NCI-H1092 treated with DMSO at 0.1 percent for 48 hours (cell line): ENCODE measurements around the gene RTKN2.

ENCODE experiments used
- DNase-seq: peaks from one replicate; lab custom pipeline; 2025; lab: John Stamatoyannopoulos, UW

Gene RTKN2

GRCh38 chr10:62172465-62172864 lies 96.2 kb downstream of the RTKN2 start:
- no peak for DNase-seq

GRCh38 chr10:62171791-62172190 lies 96.9 kb downstream of the RTKN2 start:
- no peak for DNase-seq

GRCh38 chr10:62170732-62171131 lies 97.9 kb downstream of the RTKN2 start:
- no peak for DNase-seq

GRCh38 chr10:62166331-62167131 lies 102.1 kb downstream of the RTKN2 start:
- DNase-seq: no peak

GRCh38 chr10:62165803-62166202 lies 102.8 kb downstream of the RTKN2 start:
- no peak for DNase-seq

DNA sequence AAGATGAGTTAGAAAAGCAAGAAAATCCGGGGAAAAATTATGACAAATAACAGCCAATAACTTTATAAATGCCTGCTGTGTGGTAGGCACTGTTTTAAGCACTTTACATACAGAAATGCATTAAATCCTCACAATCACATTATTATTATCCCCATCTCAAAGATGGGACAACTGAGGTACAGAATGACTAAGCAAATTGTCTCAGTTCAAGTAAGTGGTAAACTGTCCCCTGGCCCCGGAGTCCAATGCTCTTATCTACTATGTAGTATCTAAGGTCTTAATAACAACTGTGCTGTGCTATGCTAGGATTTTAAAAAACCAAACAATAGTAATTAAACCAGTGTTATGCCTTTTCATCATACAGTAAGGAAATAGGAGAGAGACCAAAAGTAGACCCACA lies 105.6 kb downstream of the RTKN2 start:
- no peak for DNase-seq

GRCh38 chr10:62162261-62162981 lies 106.2 kb downstream of the RTKN2 start:
- DNase-seq: no peak

DNA sequence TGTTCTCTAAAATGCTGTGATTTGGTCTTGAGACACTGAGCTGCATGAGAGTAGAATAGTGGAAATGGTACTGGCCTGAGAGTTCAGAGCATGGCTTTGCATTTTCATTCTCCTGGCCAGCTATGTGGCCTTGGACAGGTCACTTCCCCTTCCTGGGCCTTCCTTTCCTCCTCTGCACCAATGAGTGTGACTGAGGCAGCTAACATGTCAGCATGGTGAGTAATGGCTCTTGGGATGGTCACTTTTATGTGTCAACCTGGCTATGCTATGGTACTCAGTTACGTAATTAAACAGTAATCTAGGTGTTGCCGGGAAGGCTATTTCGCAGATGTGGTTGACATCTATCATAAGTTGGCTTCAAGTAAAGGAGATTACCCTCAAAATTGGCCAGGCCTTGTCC lies 109.3 kb downstream of the RTKN2 start:
- no peak for DNase-seq

DNA sequence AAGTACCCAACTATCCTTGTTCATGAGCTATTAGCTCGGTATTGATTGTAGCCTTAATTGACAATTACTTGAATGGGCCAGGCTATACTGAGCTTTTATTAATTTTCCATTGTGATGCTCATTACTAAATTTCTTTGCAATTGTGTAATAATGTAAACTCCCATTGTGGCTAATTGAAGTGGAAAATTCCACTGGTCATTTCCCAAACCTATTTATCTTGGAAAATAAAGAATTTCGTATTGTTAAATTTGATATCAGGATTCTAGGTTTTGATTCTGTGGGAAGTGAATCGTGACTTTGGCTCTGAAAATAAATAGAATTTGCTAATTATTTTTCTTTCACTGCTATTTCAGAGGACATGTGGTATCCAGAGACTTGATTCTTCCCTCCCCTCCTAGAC lies 111.0 kb downstream of the RTKN2 start:
- DNase-seq: no peak

DNA sequence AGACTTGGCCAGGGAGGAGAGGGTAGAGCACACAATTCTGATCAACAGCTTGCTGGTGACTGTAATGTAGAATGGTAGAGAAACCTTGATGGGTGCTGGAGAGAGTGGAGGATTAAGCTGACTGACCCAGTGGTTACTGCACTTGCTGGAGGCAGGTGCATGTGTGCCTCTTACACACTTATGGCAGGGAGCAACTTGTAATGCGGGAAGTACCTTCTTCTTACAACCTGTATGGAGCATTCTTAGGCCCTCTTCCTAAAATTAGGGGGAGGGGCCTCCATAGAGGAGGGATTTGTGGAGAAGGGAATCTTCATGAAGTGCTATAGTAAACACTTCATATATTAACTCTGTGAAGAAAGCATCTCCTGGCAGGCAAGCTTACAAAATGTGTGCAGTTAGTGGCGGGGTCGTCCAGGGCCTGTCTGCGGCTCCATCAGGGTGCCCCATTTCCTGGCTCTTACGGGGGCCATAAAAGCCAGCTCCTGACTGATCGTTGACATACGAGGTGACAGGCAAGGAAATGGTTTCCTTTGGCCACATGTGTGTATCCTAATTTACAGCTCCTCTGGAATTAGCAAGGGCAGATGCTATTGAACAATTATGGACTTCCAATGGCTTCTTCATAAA lies 113.5 kb downstream of the RTKN2 start:
- no peak for DNase-seq

DNA sequence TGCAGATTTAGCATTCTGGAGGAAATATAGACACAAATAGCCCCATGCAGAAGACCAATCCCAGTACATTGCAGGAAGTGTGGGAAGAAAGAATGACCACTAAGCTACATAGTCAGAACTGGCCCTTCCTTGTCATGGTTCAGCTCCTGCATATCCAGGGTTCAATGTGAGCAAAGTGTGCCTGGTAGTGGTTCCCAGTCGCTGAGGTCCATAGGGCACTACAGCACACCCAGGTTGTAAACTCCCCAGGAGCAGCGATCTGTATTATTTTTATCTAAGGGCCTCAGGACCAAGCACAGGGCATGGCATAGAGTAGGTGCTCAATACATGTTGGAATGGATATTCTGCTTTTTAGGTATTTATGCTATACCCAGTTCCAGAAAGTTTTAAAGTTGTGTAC lies 114.4 kb downstream of the RTKN2 start:
- no peak for DNase-seq

GRCh38 chr10:62153191-62153590 lies 115.5 kb downstream of the RTKN2 start:
- DNase-seq: no peak

DNA sequence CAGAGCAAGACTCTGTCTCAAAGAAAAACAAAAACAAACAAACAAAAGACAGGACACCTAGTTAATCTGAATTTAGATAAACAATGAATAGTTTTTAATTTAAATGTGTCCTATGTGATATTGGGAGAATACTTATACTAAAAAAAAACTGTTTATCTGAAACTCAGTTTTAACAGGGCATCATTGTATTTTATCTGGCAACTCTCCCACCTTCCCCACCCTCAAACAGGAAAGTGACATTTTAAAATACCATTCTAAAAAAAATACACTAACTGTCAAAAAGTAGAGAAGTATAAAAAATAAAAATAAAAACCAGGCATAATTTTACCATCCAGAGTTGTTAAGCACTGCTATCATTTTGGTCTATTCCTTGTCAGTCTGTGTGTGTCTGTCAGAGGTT lies 119.0 kb downstream of the RTKN2 start:
- no peak for DNase-seq

DNA sequence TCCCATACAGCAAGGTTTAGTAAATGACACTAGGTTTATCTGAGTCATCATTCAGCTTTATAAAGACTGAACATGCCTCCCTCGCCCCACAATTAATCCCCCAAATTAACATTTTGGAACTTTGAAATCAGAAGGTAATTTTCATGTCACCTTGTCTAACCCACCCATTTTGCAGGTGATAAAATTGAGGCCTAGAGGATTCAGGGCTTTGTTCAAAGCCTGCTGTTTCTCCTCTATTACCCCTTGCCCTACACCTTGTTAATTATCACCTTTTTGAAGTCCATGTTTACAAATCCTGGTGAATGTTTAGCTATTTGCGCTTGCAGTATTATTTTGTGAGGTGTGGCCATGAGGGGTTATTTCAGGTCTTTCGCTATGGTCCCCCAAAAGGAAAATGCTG lies 120.5 kb downstream of the RTKN2 start:
- no peak for DNase-seq

GRCh38 chr10:62147425-62147824 lies 121.2 kb downstream of the RTKN2 start:
- no peak for DNase-seq

DNA sequence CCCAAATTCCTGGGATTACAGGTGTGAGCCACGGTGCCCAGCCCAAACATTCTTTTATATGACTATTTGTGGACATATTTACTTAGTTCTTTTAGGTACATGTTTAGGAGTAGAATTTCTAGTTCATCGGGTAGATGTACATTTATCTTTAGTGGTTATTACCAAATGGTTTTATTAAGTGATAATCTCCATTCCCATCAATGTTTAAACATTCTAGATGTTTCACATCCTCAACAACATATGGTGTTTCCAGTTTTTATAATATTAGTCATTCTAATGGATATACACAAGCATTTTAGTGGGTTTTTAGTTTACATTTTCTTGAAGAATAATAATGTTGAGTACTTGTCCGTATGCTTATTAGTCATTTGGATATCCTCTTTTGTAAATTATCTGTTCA lies 131.7 kb downstream of the RTKN2 start:
- no peak for DNase-seq

- no peak for DNase-seq
Observed at GRCh38 chr10:62133618-62134017, 135.0 kb downstream of the RTKN2 start.
